NCI-H446 treated with DMSO at 0.1 percent for 48 hours (cell line): Measurements from ENCODE around the gene GRM7.

Experiments used
- DNase-seq: peaks from one replicate; lab custom pipeline; 2025; lab: John Stamatoyannopoulos, UW

The GRM7 gene

DNA sequence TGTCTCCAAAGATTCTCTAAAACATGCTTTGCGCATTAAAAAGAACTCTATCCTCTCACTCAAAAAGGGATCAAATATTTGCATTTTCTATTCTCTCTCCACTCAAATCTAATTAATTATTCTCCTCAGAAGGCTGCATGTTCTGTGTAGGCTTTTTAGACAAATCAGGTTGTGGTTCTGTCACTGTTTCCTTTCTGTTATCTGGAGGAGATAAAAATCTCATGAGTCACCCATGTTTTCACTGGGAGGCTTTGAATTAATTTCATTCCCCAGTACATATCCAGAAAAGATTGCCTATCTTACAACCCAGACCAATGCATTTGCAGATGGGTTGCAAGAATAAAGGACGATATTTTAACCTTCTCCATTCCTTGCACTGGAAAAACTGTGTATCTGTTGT, 446.5 kb downstream of the GRM7 start:
- DNase-seq = no peak

DNA sequence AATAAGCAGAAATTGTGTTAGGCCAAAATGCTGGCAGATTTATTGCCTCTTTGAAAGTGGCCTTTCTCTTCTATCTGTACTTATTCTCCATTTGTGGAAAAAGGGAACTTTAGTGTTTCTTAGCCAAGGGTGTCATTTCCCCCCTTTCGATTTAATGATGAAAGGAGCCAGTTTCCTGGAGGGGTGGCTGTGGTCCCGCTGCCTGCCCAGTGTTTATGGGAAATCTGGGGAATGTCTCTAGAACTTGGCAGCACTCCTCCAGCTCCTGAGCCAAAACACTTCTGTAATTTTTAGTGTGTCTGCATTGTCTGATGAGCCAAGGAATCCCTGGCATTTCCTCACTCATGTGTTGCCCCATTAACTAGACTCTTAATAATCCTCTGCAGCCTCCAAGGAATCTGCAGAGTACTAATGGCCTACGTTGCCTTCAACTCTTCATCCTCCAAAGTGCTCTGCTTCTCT, 448.8 kb downstream of the GRM7 start:
- DNase-seq = no peak

DNA sequence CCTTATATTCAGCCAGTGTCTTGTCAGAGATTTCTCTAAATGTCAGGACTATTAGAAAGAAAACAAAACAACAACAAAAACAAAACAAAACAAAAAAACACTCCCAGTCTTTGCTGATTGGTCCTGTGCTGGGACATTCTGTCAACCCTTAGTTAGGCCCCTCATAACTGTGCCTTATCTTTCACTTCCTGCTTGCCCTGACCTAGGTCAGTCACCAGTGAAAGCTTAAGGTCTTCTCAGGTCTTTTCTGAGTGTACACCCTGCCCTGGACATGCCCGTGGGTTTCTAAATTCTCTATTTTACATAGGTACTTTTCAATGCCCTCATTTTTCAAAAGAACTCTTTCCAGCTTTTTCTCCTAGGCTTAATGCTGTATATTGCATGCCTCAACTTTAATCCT, 454.1 kb downstream of the GRM7 start:
- DNase-seq = no peak

DNA sequence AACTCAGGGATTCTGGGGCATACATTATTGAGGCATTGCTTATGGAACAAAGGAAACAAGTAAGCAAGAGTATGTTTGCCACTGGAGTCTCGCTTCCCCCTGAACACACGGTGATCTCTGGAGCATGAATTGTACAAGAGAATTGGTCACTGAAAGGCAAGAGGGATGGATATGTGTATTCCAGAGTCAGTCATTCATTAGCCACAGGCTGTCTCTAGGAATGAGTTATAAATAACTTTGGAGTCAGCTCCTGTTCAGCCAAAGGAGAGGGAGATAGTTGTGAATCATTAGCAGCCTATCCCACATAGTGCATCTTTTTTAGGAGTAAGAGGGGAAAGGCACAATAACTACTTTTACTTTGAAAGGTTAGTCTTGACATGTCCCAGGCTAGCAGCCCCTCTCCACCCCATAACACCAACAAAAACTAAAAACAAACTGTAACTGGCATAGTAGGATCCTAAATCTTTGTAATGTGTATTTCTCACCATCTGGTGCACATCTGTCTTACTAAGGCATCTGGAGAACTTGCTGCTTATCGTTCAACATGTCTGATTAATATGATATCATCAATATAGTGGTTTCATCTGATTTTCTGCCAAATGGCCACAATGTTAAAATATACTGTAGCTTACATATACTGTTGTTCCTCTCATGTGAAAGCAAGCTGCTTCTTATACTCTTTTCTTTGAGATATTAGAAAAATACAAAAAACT, 462.2 kb downstream of the GRM7 start:
- DNase-seq = no peak

DNA sequence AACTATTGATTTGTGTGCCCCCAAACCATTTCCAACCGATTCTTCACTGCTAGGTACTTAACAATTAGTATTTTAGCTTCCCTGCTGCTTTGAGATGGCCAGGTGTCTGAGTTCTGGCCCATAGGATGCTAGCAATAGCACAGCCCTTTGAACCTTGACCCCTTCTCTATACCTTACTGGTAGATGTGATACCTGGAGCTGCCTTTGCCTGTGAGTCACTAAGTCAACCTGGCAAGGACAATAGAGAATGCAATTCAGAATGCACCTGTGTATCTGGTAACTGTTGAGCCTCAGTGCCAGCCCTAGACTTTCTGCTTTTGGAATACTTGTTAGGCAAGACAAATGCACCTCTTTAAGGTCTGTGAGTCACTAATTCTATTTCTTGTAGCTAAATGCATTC, 467.4 kb downstream of the GRM7 start:
- no peak for DNase-seq

DNA sequence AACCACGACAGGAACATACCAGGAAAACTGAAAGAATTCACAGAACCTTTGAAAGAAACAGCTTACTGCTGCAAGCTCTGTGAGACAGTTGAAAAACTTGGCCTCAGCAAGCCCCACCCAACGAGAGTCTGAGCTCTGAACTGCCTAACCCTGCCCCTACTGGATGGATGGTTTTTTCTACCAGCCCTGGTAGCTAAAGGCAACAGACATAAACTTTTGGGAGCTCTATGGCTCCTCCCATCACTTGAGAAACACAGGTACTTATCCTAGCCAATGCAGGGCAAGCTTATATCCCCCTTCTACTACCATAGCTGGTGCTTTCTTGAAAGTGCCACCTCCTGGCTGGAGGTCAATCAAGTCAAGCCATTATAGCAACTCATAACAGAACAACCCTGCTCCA, 471.8 kb downstream of the GRM7 start:
- no peak for DNase-seq

DNA sequence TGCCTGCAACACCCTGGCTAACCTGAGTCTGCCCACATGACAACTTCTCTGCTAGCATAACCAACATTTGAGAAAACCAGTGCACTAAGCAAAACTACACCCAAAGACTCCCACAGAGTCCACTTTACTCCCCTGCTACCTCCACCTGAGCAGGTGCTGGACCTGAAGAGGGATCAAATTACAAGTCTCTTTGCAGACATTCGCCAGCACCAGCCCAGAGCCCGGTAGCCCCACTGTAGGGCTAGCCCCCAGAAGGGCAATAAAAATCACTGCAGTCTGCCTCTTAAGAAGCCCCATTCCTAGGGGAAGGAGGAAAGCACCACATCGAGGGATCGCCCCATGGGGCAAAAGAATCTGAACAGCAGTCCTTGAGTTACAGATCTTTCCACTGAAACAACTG, 472.2 kb downstream of the GRM7 start:
- DNase-seq = no peak

DNA sequence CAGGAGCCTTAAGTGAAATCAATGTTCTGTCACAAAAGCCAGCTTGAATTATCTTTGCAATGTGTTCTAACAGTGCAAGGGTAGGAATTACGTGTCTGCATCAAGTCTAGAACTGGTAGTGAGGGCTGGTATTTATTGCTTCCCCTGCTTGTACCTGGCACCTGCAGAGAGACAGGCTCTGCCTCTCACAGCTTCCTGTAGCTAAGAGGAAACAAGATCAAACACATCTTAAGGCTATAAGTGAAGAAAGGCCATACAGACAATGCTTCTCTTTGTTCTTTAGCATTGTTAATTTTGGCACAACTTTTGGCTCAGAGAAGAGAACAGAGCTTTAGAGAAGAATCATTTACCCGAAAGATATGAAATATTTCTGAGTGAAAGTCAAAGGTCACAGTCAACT, 479.9 kb downstream of the GRM7 start:
- DNase-seq = no peak

DNA sequence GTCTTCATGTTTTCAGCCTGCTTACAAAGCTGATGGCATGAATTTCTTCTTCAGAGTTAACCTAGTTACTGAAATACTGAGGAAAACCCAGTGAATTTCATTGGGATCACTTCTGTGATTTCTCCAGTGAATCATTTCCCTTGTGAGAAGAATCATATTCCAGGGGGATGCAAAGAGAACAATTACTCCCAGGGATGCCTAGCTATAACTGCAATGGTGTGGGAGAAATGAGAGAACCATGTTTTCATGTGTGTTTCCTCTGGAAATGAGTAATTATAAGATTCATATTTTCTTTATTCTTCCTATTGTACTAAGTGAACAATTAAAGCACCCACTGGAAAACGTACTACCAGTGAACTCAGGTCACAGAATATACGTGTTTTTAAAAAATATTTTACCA, 485.4 kb downstream of the GRM7 start:
- no peak for DNase-seq

DNA sequence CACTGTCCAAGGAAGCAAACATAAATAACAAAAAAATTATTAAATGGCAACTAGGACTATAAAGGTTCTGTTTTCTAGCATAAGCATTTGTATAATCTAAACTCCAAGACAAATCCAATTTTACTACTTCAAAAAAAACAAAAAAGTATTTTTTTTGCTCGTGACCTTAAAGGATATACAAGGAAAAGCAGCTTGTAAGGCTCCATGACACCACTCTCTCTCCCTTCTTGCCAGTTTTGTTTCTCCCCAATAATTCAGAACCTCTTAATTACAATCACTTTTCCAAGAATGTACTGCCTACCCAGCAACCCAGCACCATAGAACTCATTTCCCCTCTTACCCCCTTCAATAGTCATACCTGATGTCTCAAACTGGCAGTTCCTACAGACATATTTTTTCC, 496.2 kb downstream of the GRM7 start:
- no peak for DNase-seq

DNA sequence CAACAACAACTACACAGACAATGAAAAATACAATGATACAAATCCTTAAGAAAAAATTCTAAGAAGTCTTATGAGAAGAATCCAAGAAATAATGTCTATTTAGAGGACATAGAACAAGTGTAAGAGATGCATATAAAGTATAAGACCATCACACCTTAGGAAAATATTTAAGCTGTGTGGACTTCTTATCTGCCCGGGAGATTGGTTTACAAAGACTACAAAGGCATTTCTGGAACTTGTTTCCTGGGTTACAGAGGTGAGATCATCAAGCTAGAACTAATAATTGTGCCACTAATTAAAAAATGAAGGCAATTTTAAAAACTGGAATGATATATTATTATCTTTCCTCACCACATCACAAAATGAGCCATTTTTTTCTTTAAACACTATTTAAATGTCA, 507.1 kb downstream of the GRM7 start:
- no peak for DNase-seq

DNA sequence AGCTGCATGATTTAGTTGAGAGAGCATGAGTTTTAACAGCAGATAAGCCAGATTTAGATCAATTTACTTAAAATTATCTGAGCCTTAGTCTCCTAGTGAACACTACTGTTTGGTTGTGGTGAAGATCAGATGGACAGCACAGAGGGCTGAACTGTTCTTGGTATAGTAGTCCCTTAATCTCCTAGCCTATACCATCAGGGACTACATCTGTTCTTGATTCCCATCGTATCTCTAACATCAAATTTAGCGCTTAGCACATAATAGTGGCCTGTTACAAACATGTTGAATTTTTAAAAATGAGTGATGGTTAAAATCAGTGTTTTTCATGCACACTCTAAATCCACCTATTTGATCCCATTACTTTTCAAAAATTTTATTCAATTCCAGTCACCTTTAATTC, 507.7 kb downstream of the GRM7 start:
- DNase-seq = no peak

DNA sequence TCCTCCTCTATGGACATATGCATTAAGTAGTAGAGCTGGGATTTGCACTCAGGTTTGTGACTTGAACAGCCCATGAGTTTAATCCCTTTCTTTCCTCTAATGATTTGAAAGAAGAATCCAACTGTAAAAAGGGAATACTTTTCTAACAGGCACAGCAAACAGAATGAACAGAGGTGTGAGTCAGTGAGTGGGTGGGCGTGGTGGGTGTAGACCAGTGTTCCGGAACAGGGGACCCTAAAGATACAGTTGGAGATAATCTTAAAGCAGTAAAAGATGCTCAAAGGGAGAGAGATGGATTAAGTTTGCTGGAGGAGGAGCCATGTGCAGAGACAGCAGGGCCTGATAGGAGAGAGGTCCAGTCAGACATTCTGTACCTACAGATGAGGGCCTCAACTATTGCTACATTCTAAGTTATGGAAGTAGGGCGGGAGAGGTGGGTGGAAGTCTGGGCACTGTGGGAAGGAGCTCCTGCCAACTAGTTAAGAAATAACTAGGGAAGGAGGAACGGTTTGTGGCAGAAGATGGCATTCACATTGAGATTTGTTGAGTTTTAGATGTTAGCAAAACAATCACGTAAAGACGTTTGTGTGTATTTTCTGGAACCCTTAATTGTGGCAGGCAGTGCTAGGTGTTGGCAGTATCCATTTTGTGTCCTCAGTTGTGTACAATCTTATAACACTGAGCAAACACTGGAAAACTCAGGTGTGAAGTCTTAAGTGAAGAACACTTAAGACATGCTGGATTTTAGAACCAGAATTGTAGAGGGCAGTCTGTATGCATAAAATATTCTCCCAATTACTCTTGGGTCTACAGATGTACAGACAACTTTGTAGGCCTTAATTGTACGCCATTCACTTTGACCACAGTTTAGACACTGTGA, 511.0 kb downstream of the GRM7 start:
- no peak for DNase-seq

DNA sequence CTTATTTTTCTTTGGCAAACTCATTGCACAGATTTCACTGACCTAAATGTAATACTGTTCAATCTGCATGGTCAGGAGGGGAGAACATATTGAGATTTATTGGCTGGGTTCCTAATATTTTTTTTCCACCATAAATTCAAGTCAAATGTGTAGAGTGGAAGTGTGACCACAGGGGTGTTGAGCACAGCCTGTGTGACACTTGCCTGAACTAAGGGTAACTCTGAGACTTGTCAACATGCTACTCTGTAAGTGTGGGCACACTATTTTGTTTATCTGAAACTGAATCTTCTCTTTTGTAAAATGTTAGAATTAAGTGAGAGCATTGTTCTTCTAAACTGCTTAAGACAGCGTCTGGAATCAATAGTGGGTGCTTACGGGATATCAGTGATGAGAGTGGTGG, 516.2 kb downstream of the GRM7 start:
- no peak for DNase-seq

DNA sequence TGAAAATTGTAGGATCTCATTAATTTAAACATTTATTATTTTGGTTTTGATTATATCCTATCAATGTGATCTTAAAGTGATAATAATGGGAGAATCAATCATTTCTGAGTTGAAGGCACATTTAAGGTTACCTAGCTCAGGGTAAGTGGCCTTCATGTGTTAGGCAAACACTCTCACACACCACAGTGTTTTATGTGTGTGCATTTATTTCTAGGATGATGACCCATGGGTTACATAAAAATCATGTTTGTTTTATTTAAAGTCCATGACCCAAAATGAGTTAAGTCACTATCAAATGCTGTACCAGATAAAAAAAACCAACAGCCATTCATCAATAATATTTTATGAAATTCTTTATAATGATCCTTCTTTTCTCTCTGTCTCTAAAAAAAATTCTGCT, 520.8 kb downstream of the GRM7 start:
- no peak for DNase-seq

DNA sequence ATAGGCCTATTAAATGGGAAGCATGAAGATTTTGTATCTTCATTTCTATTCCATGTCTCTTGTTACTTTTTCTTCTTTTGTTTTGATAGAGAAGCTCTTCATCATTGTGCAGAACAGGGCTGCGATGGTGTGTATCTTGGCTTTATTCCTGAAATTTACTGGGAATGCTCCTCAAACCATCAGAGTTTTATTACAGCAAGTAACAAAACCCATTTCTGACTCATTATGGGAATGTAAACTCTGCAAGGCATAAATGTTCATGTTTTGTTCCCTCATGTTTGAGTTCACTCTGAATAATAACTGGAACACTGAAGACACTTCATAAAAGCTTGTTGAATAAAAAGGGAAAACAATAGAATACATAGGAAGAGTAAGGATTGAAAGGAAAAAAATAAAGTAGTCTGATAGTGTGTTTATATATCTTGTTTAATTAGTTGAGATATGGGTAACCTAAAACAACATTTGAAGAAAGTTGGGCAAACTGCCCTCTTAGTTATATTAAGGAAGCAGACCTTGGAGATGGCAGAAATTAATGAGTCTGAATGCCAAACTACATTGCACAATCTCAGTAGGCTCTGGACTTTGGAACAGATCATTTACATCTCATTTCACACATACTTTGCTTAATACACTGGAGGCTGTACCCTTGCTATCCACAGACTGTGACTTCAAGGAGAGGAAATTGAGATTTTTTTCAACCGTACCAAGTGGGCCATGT, 521.5 kb downstream of the GRM7 start:
- DNase-seq = no peak

DNA sequence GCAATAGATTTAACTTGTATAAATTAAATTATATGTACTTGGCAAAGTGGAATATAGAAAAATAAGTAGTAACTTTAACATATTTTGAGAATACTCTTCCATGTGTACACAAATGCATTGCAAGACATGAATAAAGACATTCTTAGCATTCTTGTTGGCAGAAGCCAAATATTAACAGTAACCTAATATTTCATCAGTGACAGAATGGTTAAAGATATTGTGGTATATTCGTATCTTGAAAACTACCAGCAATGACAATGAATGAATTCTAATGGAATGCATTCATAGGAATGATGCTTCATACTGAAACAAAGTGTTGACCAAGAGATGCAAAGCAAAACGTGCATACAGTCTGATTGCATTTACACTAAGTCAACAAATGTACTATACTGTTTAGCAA, 524.7 kb downstream of the GRM7 start:
- DNase-seq = no peak

DNA sequence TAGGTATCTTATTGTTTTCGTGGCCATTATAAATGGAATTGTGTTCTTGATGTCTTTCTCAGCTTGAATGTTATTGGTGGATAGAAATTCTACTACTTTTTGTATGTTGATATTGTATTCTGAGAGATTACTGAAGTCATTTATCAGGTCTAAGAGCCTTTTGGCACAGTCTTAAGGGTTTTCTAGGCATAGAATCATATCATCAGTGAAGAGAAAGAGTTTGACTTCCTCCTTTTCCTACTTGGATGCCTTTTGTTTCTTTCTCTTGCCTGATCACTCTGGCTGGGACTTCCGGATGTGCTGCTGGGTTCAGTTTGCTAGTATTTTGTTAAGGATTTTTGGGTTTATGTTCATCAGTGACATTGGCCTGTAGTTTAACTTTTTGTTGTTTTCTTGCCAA, 527.1 kb downstream of the GRM7 start:
- DNase-seq = no peak

DNA sequence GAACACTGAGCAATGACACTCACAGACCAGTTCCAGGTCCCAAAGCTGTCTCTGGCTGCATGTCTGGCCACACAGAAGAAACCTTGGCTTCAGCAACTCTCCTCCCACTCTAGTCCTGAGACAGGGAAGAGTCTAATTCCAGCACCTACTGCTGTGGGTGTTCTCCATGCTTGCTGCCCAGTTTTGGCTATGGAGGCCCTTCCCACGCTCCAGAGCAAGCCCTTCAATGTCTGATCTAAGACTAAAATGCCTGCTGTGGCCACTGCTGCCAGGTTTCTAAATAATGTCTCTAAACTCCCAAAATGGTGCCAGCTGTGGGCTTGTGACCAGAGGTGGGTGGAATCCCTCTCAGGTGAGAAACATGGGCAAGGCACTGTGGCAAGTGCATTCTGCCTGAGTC, 531.3 kb downstream of the GRM7 start:
- no peak for DNase-seq

DNA sequence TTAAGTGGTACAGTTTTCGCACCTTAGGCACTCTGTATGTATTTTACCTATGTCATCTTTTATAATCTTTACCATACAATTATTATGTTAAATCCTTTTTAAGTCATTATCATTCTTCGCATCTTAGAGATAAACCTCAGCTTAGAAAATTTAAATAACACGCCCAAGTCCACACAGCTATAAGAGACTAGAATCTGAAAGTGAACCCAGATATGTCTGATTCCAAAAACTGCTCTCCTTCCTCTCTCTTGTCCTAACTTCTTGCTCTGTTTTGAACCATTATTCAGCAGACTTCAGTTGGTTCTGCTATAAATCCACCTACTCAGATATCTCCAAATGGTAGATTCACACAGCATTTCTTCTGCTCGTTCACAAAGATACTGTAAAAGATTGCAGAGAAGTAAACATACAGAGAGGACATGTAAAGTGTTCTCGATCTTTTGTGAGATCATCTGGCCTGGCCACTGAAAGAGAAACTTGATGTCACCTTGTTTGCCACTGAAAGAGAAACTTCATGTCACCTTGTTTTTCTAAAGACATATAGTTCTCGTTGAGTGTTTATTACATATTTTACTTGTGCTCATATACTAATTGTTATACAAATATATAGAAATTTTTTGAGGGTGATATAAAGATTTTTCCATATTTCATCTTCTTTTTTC, 533.2 kb downstream of the GRM7 start:
- no peak for DNase-seq

DNA sequence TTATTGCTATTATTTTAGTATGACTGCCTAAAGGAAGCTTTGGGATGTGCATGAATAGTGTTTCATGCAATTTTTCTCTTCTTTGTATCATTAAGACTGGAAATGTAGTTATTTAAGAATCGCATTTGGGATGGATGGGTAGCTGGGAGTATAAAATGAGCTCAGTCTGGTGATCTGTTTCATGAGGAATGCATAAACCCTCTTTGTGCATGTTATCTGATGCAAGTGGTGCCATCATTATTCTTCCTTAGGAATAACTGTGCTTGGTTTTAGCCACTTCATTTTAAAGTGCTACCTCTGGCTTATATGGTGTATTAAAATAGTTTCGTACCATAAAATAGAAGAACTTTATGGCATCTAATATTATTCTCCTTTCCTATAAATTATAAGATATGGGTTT, 535.6 kb downstream of the GRM7 start:
- DNase-seq = no peak

DNA sequence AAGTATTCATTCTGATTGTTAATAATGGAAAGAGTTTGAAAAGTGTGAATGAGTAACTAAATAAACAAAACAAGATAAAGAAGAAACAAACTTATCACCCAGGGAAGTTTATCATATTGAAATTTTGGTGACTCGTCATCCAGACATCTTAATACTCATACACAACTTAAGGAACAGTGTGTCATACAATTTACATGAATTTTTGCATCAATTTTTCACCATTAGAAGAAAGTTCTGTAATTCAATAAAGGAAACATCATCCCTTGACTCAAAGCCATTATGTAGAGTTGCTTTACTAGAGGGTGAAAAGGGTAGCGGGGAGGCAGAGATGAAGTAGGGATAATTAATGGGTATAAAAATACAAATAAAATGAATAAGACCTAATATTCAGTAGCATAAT, 536.2 kb downstream of the GRM7 start:
- DNase-seq = no peak
